Naive thymus-derived CD4-positive, alpha-beta T cell (primary cell): ENCODE measurements around the gene PPP2R5B. TPM values are rescaled to one million over a fixed set of nuclear protein-coding genes. Genes with fewer than 3 reads are reported as not detected.

Experiments used
- ATAC-seq: fragments of 150-1000 bp; cut with Tn5 transposase; 2 replicates; pipeline ENCODE4 v1.10.0; 2021; ENCODE audit warnings: mild to moderate bottlenecking, moderate library complexity
- CTCF ChIA-PET: fragments of 350-600 bp; sonication (Branson Sonifier 250); formaldehyde crosslinking; loops from one replicate; lab custom pipeline; 2021; ENCODE audit warnings: antibody characterized with exemption; lab: Charles Lee
- POLR2A ChIA-PET: fragments of 350-600 bp; sonication (Branson Sonifier 250); formaldehyde crosslinking; loops from one replicate; lab custom pipeline; 2021; ENCODE audit warnings: antibody characterized with exemption, inconsistent platforms; lab: Charles Lee
- DNase-seq, 9 donors: peaks; one replicate each; pipeline versions ENCODE4 v3.0.0 to v3.0.0-alpha.2; 2020 to 2022; ENCODE audit warnings: mixed read lengths in 1 of 9
- H3K27ac ChIP-seq: one replicate; pipeline ENCODE4 v1.7.0; 2013; ENCODE audit warnings: mild to moderate bottlenecking, low read depth, low read length, moderate library complexity
- H3K27me3 ChIP-seq, 2 donors: one replicate each; pipeline ENCODE4 v1.7.0; 2013; ENCODE audit warnings: low read length in 2 of 2, mild to moderate bottlenecking in 2 of 2, moderate library complexity in 2 of 2; ENCODE audit not compliant: control insufficient read depth in 2 of 2, insufficient read depth in 2 of 2
- H3K36me3 ChIP-seq, 3 experiments: 1 replicate in 2 of 3; 2 replicates in 1 of 3; pipeline ENCODE4 v1.7.0; 2013; ENCODE audit warnings: low read length in 3 of 3, mild to moderate bottlenecking in 3 of 3, moderate library complexity in 1 of 3; ENCODE audit not compliant: insufficient read depth in 3 of 3, control insufficient read depth in 2 of 3
- H3K4me1 ChIP-seq, 2 donors: one replicate each; pipeline ENCODE4 v1.7.0; 2013; ENCODE audit warnings: low read length in 2 of 2, mild to moderate bottlenecking in 2 of 2, moderate library complexity in 1 of 2; ENCODE audit not compliant: control insufficient read depth in 2 of 2, insufficient read depth in 2 of 2
- H3K4me3 ChIP-seq: 2 replicates; pipeline ENCODE4 v1.7.0; 2013; ENCODE audit warnings: mild to moderate bottlenecking, low read length
- H3K9me3 ChIP-seq, 3 experiments: 1 replicate in 2 of 3; 2 replicates in 1 of 3; pipeline ENCODE4 v1.7.0; 2013; ENCODE audit warnings: low read length in 3 of 3; ENCODE audit not compliant: control insufficient read depth in 2 of 3
- H3K27ac Mint-ChIP-seq, 9 donors: one replicate each; pipeline ENCODE4 v1.8.0; 2020 to 2022; ENCODE audit warnings: mixed read lengths in 9 of 9, mild to moderate bottlenecking in 8 of 9, moderate library complexity in 5 of 9, inconsistent platforms in 2 of 9
- H3K27me3 Mint-ChIP-seq, 5 donors: one replicate each; pipeline ENCODE4 v1.8.0; 2021 to 2022; ENCODE audit warnings: mixed read lengths in 5 of 5, mild to moderate bottlenecking in 1 of 5
- H3K36me3 Mint-ChIP-seq, 5 donors: one replicate each; pipeline ENCODE4 v1.8.0; 2020 to 2022; ENCODE audit warnings: mixed read lengths in 5 of 5, mild to moderate bottlenecking in 3 of 5, inconsistent platforms in 1 of 5
- H3K4me1 Mint-ChIP-seq, 7 donors: one replicate each; pipeline ENCODE4 v1.8.0; 2020 to 2022; ENCODE audit warnings: mixed read lengths in 7 of 7, mild to moderate bottlenecking in 3 of 7, inconsistent platforms in 1 of 7
- H3K4me3 Mint-ChIP-seq, 10 donors: one replicate each; pipeline ENCODE4 v1.8.0; 2020 to 2022; ENCODE audit warnings: mild to moderate bottlenecking in 10 of 10, mixed read lengths in 10 of 10, moderate library complexity in 6 of 10, inconsistent platforms in 2 of 10
- H3K9me3 Mint-ChIP-seq, 11 donors: one replicate each; pipeline ENCODE4 v1.8.0; 2020 to 2022; ENCODE audit warnings: mixed read lengths in 11 of 11, mild to moderate bottlenecking in 4 of 11, inconsistent platforms in 1 of 11, moderate library complexity in 1 of 11
- intact Hi-C, 2 donors: fragments of 100-400 bp; cut with micrococcal nuclease; formaldehyde crosslinking; loops; one replicate each; pipeline ENCODE4 v1.15.1; 2023
- polyA plus RNA-seq, 2 donors: library from polyadenylated mRNA; unstranded; fragments of 300-500 nt; fragmentation: Illumina TruSeq; gene quantifications; one replicate each; pipeline ENCODE4 v1.2.3, GENCODE V29; 2021
- total RNA-seq, 6 experiments: library from RNA in 5 of 6; stranded (reverse) in 5 of 6; gene quantifications; 1 replicate in 5 of 6; 2 replicates in 1 of 6; pipeline ENCODE4 v1.2.3 and lab custom pipeline; 2021 to 2026

The PPP2R5B gene
- total and polyA plus RNA-seq, 7 experiments from 2014 or later: 4.5 to 19.1 (median 13.1) TPM

GRCh38 chr11:64916775-64917662 is 7.5 kb upstream of the PPP2R5B start, which contains the start of gene ATG2A:
TSS of gene ATG2A (minus strand) at chr11:64917209. CDS start at chr11:64917135, 74 bp downstream.
- ChIA-PET POLR2A (interaction anchor here (0.6 to 3.1 kb wide), 7 partner anchors 7 to 205 kb away, joined by 3 to 17 read pairs (median 3); partner anchors contain the start of genes FAU, MRPL49, PPP2R5B and RASGRP2), CTCF (interaction anchor here (0.7 to 0.9 kb wide), 2 partner anchors 142 to 201 kb away, joined by 3 read pairs; no protein-coding TSS in a partner anchor)
- peaks cover 0 to 26% (median 5%) of the 10 kb centered on the region in 3 experiments for H3K36me3 ChIP-seq
- no peaks in the 10 kb centered on the region for H3K9me3 Mint-ChIP-seq
- peak within 1 kb of the TSS; percentile 83 for H3K27ac ChIP-seq
- no peaks in the 10 kb centered on the region for H3K9me3 ChIP-seq
- peak; percentile 95 to 100 (median 99) for DNase-seq
- no peaks in the 10 kb centered on the region for H3K27me3 Mint-ChIP-seq
- peak within 1 kb of the TSS; percentile 92 for H3K4me3 ChIP-seq
- H3K4me3 Mint-ChIP-seq: peak within 1 kb of the TSS; percentile 88 to 98 (median 91)
- H3K27me3 ChIP-seq: no peaks in the 10 kb centered on the region
- H3K36me3 Mint-ChIP-seq: peaks cover 0 to 3% (median 0%) of the 10 kb centered on the region in 5 donors
- peaks cover 18 to 22% of the 10 kb centered on the region in 2 donors for H3K4me1 ChIP-seq
- peak within 1 kb of the TSS; percentile 81 to 99 (median 91) for H3K27ac Mint-ChIP-seq
- peak; percentile 97 for ATAC-seq
- intact Hi-C loops: loop anchor here (1.0 to 5.0 kb wide), 19 partner anchors 7 to 218 kb away; partner anchors contain the start of genes EHD1 (in 2 of the 2), PPP2R5B (in 2 of the 2), SF1 (in 2 of the 2) and SNX15 (in 2 of the 2)
- H3K4me1 Mint-ChIP-seq: peaks cover 14 to 33% (median 25%) of the 10 kb centered on the region in 7 donors

GRCh38 chr11:64917663-64917995 is 6.9 kb upstream of the PPP2R5B start:
- intact Hi-C loops: loop anchor here (1.0 to 5.0 kb wide), 18 partner anchors 17 to 218 kb away; partner anchors contain the start of genes EHD1 (in 2 of the 2), SF1 (in 2 of the 2), SNX15 (in 2 of the 2) and VPS51 (in 2 of the 2)
- peak overlapping the region; percentile 81 to 99 (median 91) for H3K27ac Mint-ChIP-seq
- POLR2A ChIA-PET: interaction anchor here (0.6 to 1.5 kb wide), 4 partner anchors 93 to 205 kb away, joined by 3 read pairs; partner anchors contain the start of genes FAU, MRPL49 and TM7SF2

GRCh38 chr11:64918017-64918416 is 6.5 kb upstream of the PPP2R5B start:
- intact Hi-C loops: loop anchor here in 1 of 2 donors (5.0 kb wide), 1 partner anchor 179 kb away; the partner anchor contains the start of gene VPS51
- H3K4me3 Mint-ChIP-seq: peak overlapping the region; percentile 88 to 98 (median 91)
- DNase-seq (no peak), ATAC-seq (no peak)
- CTCF ChIA-PET: no interaction called here
- H3K27ac Mint-ChIP-seq: peak overlapping the region; percentile 81 to 99 (median 91)
- peaks cover 14 to 33% (median 25%) of the 10 kb centered on the region in 7 donors for H3K4me1 Mint-ChIP-seq
- Histone ChIP-seq H3K9me3 (no peaks in the 10 kb centered on the region), H3K27ac (peak overlapping the region; percentile 72), H3K27me3 (no peaks in the 10 kb centered on the region), H3K36me3 (peaks cover 0 to 16% (median 0%) of the 10 kb centered on the region in 3 experiments), H3K4me3 (peak overlapping the region; percentile 56), H3K4me1 (peaks cover 18 to 22% of the 10 kb centered on the region in 2 donors)
- POLR2A ChIA-PET: interaction anchor here (0.6 to 1.5 kb wide), 3 partner anchors 94 to 204 kb away, joined by 3 read pairs; partner anchors contain the start of genes FAU, MRPL49 and TM7SF2
- H3K27me3 Mint-ChIP-seq: no peaks in the 10 kb centered on the region
- peaks cover 0 to 3% (median 0%) of the 10 kb centered on the region in 5 donors for H3K36me3 Mint-ChIP-seq
- H3K9me3 Mint-ChIP-seq: no peaks in the 10 kb centered on the region

More at GRCh38 chr11:64917663-64917995, 6.9 kb upstream of the PPP2R5B start:
- no peaks in the 10 kb centered on the region for H3K9me3 Mint-ChIP-seq
- CTCF ChIA-PET: no interaction called here
- Histone ChIP-seq H3K4me3 (peak overlapping the region; percentile 56), H3K27me3 (no peaks in the 10 kb centered on the region), H3K36me3 (peaks cover 0 to 20% (median 4%) of the 10 kb centered on the region in 3 experiments), H3K4me1 (peaks cover 18 to 22% of the 10 kb centered on the region in 2 donors), H3K27ac (peak overlapping the region; percentile 72), H3K9me3 (no peaks in the 10 kb centered on the region)
- no peaks in the 10 kb centered on the region for H3K27me3 Mint-ChIP-seq
- DNase-seq (no peak), ATAC-seq (no peak)
- H3K4me3 Mint-ChIP-seq: peak overlapping the region; percentile 88 to 98 (median 91)
- peaks cover 0 to 3% (median 0%) of the 10 kb centered on the region in 5 donors for H3K36me3 Mint-ChIP-seq
- peaks cover 14 to 33% (median 25%) of the 10 kb centered on the region in 7 donors for H3K4me1 Mint-ChIP-seq

- ATAC-seq (no peak), DNase-seq (no peak)
- ChIA-PET CTCF (no interaction called here), POLR2A (interaction anchor here (0.9 kb wide), 1 partner anchor 215 kb away, joined by 3 read pairs; the partner anchor contains the start of gene SYVN1)
- no peak overlapping the region for H3K4me3 Mint-ChIP-seq
- no peaks in the 10 kb centered on the region for H3K27me3 Mint-ChIP-seq
- Histone ChIP-seq H3K27ac (no peak overlapping the region), H3K36me3 (no peaks in the 10 kb centered on the region), H3K4me1 (peaks cover 24 to 33% of the 10 kb centered on the region in 2 donors), H3K27me3 (no peaks in the 10 kb centered on the region), H3K4me3 (no peak overlapping the region), H3K9me3 (no peaks in the 10 kb centered on the region)
- peaks cover 21 to 40% (median 32%) of the 10 kb centered on the region in 7 donors for H3K4me1 Mint-ChIP-seq
- no peaks in the 10 kb centered on the region for H3K36me3 Mint-ChIP-seq
- no peaks in the 10 kb centered on the region for H3K9me3 Mint-ChIP-seq
- intact Hi-C loops: loop anchor here (5.0 kb wide), 3 partner anchors 123 to 1348 kb away; partner anchors contain the start of genes RAB1B (in 1 of the 2), SAC3D1 (in 1 of the 2) and VPS51 (in 1 of the 2)
- peak overlapping the region in 3 of 9 donors; percentile 3 to 51 (median 41) for H3K27ac Mint-ChIP-seq
Measured at GRCh38 chr11:64919627-64920026, 4.9 kb upstream of the PPP2R5B start.

GRCh38 chr11:64920124-64920523 is 4.4 kb upstream of the PPP2R5B start:
- Mint-ChIP-seq H3K27me3 (no peaks in the 10 kb centered on the region), H3K27ac (no peak overlapping the region), H3K9me3 (no peaks in the 10 kb centered on the region), H3K4me1 (peaks cover 22 to 42% (median 35%) of the 10 kb centered on the region in 7 donors), H3K36me3 (no peaks in the 10 kb centered on the region), H3K4me3 (peak overlapping the region in 1 of 10 donors; percentile 34)
- ChIA-PET CTCF (interaction anchor here (0.6 kb wide), 1 partner anchor 173 kb away, joined by 3 read pairs; no protein-coding TSS in a partner anchor), POLR2A (no interaction called here)
- no peak for DNase-seq
- ATAC-seq: no peak
- no peaks in the 10 kb centered on the region for H3K36me3 ChIP-seq
- peaks cover 28 to 31% of the 10 kb centered on the region in 2 donors for H3K4me1 ChIP-seq
- no peaks in the 10 kb centered on the region for H3K9me3 ChIP-seq
- H3K27ac ChIP-seq: no peak overlapping the region
- H3K4me3 ChIP-seq: no peak overlapping the region
- intact Hi-C loops: loop anchor here (5.0 kb wide), 2 partner anchors 122 to 1347 kb away; partner anchors contain the start of genes RAB1B (in 1 of the 2) and SAC3D1 (in 1 of the 2)
- H3K27me3 ChIP-seq: no peaks in the 10 kb centered on the region
